NCI-H2227 (cell line): ENCODE results near the gene RPS6KB2.
A peak's percentile ranks its signal among the peaks of the same experiment; 100 is the strongest.
"Not testable (repeated sequence)": the region's sequence is repeated elsewhere in the genome, so short reads cannot be mapped to it uniquely, and the experiment has no call there.

Source experiments
- DNase-seq: peaks from one replicate; lab custom pipeline; 2025; ENCODE audit not compliant: unreplicated experiment; lab: John Stamatoyannopoulos, UW

Gene RPS6KB2

DNA sequence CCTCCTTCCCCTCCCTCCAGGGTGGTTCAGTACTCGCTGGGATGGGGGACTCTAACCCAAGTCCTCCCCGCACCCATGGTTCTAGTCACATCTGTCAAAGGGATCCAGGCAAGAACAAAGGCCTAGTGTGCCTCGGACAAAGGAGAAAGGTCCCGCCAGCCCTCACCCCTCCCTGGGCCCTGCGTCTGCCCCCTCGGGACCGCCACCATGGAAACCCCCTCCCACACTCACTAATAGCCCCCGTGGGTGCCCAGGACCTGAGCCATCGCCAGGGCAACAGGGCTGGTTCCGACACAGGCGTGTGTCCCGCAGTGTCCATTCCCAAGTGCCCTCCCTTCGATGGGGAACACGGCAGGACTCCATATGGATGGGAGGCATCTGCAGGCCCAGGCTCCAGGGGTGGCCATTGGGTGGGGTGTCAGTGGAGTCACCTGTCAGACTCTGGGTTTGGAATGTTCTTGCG, 17.9 kb upstream of the RPS6KB2 start:
- DNase-seq = no peak

DNA sequence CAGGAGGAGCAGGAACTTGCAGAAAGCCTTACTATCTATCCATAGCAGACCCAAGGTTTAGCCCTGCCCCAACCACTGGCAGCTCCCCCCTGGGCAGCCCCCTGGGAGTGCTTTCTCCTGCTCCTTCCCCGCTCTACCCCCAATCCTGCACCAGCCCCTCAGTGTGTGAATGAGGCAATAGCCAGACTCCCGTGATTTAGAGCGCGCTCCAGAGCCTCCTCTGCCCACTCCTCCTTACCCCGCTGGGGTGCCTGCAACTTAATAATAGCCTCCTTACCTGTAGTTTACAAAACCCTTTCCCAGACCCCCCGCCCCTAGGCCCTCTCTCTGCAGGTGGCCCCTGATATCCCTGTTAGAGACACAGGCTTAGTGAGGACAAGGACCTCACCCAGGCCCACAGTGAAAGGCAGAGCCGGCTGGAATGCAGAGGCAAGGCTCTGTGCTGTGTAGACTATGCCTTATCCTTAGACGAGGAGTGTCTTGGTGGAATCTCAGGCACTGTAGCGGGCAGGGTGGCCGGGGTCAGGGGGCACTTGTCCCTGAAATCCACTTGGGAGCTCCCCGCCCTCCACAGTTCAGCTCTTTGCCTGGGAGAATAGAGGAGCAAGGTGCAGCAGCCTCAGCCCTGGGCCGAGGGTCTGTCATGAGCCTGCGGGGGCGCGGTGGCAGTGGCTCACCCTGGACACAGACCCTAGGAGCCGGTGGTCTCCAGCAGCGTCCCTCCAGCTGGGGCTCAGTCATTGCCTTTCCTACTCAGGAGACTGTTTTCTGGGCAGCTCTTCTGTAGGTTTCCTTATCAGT, 17.1 kb upstream of the RPS6KB2 start:
- DNase-seq = no peak

DNA sequence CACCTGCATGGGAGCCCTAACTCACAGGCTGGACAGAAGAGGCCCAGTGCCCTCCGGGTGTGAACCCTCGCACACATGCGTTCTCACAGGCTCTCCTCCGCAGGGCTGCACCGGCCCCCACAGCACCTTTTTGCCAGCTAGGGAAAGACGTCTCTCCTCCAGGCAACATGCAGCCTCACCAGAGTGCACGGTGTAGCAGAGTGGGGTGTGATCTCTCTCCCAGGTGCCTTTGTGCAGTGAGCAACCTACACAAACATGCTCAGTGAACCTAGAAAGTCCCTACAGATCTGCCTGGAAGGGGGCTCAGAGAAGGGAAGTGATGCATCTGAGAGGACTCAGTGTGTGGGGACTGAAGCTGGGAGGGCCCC, 16.5 kb upstream of the RPS6KB2 start:
- DNase-seq = no peak

DNA sequence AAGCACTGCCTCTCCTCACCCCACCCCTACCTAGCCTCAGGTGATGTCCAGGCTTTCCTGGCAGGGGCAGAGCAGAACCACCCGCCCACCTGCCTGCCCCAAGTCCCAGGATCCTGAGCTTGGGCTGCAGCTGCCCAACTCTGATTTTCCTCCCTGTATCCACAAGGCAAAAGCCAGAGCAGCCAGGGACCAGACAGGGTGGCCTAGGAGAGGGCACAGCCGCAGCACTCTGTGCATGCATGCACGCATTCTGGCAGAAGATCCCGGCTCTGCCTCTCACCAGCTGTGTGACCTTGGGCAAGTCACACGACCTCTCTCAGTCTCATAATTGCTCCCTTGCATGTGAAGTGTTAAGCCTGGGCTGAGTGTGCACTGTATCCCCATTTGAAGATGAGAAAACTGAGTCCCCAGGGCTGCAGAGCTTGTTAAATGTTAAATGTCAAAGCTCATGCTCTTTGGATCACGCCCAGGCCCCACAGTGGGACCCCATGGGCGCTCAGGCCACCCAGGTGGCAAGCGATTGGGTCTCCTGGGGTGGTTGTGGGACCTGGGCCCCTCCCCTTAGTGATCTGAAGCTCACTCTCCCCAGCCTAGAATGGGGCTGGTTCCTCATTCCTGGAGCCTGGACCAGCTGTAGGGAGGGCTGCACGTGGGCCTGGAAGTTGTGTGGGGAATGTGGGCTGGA, 15.7 kb upstream of the RPS6KB2 start:
- DNase-seq = no peak

DNA sequence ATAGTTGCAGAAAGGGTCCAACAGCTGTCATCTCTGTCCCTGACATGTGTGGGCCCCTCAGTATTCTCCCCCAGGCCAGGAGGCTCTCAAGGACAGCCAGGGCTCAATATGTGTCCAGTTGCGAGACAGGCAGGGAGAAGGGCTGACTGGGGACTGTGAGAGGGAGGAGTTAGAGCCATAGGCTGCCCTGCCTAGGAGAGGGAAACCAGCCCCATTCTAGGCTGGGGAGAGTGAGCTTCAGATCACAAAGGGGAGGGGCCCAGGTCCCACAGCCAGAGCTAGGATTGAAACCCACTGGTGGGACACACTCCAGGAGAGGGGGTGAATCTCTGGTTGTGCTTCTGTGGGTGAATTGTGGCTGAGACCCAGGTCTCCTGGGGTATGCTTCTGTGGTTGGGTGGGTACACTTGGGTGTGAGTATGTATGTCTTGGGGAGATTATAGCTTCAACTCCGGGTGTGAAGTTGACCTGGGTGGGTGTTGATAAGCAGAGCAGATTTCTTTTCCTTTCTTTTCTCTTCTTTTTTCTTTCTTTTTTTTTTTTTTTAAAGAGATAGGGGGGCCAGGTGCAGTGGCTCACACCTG, 14.9 kb upstream of the RPS6KB2 start:
- no peak for DNase-seq

DNA sequence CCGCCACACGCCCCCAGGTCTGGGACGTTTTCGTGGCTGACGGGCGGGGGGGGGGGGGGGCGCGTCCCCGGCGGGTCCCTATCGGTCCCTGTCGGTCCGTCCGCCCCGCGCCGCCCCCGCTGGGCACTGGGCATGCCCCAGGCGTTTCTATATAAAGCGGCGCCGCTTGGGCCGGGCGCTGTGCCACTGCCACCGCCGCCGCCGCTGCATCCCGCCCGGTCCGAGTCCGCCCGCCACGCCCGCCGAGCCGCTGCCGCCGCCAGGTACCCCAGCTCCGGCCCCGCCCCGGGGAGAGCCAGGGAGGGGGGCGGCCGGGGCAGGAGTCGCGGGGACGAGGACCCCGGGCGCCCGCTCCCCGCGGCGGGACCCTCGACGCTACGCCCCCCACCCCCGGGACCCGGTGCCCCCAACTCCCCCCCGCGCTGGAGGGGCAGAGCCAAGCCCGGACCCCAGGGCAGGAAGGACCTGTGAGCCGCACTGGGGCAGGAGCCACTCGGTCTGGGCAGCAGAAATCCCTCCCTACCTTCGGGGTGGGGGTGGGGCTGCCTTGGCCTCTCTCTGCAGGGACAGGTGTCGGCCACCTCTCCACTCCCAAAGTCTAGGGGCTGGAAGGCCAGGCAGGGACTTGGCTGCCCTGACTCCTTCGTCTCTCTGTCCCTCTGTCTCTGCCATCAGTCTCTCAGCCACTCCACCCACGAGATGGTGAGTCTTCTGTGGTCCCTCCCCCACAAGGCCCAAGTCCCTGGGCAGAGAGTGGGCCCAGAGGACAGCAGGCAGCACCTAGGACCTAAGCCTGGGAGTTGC, 12.6 kb upstream of the RPS6KB2 start, which contains the start of gene CARNS1:
Gene CARNS1, plus strand, starts transcription at position 178 of the 804 bp plus-strand sequence. Its CDS starts 522 bp downstream, at position 700.
- DNase-seq = no peak

DNA sequence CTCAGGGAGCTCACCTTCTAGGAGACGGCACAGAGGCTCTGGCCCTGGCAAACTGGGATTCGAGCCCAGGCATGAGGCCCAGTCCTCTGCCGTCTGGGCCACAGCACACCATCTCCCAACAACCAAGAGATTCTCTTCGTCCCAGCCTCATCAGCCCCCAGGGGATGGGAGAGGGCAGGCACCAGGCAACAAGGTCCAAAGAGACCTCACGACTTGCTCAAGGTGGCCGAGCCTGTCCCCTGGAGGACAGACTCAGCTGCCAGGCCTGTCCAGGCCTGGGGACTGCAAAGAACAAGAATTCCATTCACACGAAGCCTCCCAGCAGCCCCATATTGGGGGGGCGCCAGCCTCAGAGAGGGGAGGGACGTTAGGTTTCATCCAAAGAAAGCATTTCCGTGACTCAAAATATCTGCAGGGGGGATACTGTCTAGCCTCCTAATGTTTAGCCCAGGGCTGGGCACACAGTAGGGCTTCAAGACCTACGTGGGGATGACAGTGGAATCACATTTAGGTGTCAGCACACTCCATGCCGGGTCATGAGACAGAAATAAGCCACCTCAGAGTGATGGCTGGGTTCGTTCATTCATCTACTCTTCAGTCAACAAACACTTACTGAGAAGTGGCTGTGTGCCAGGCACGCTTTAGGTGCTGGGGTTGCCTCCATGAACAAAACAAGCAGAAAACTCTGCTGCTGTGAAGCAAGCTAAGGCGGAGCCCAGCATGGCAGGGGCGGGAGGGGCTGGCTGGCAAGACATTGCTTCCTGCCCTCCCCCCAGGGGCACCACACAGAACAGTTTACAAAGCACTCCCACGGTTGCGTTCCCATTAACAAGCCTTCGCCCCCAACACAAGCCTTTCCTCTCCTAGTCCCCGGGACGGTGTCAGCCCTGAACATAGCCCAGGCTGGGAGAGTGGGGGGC, 11.6 kb upstream of the RPS6KB2 start:
- DNase-seq = no peak

DNA sequence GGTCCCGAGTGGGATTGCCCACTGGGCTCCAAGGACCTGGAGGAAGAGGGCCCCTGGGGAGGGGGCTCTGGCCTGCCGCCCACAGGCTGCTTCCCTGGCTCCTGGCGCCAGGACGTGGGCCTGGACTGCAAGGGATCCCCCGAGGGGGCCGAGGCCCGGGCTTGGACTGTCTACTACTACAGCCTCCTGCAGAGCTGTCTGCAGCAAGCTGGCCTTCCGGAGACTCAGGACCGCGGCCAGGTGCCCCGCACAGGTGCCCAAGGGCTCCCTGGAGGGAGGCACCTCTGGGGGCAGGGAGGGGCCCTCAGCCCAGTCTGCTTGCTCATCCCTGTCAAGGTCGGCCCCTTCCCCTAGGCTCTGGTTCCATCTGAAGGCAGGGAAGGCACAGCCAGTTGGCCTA, 10.9 kb upstream of the RPS6KB2 start:
- DNase-seq = no peak

DNA sequence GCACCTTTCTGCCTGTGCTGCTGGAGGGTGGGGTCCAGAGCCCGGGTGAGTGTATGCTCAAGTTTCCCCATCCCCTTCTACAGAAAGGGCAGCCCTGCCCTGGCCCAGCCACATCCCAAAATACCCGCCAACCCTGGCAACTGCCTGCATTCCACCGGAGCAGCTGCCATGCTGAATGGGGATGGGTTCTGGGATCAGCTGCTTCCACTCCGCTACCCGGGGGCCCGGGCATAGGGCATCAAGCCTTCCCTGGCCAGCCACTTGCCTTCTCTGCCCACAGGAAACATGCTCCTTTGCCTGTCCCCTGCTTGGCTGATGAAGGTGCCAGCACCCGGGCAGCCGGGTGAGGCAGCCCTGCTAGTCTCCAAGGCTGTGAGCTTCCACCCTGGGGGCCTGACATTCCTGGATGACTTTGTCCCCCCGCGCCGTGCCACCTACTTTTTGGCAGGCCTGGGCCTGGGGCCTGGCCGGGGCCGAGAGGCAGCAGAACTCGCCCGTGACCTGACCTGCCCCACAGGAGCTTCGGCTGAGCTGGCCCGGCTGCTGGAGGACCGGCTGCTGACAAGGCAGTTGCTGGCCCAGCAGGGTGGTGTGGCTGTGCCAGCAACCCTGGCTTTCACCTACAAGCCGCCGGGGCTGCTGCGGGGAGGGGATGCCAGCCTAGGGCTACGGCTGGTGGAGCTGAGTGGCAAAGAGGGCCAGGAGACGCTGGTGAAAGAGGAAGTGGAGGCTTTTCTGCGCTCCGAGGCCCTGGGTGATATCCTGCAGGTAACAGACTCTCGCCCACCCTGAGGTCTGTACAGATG, 9.6 kb upstream of the RPS6KB2 start:
- DNase-seq = no peak

DNA sequence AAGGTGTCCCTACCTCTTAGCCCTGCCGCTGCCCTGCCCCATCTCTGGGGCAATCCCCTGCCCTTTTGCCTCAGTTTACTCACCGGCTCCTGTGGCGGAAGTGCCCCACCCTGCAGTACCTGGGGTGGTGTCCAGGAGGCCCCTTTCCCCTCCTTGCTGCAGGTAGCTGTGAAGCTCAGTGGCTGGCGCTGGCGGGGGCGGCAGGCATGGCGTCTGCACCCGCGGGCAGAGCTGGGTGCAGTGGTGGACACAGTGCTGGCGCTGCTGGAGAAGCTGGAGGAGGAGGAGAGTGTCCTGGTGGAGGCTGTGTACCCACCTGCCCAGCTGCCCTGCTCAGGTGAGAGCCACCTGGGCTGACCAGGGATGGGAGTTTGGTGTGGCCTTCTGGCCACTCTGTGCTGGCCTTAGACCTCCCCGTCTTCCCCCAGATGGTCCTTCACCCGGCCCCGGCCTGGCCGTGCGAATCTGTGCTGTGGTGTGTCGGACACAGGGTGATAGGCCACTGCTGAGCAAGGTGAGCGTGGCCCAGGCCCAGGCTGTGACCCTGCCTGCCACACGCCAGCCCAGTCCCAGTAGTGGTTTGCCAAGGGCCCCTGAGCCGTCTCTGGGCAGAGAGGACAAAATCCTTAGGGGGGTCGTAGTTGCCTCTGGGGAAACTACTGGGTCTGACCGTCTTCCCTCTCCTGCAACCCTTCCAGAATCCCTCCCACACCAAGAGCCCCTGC, 8.8 kb upstream of the RPS6KB2 start:
- no peak for DNase-seq

DNA sequence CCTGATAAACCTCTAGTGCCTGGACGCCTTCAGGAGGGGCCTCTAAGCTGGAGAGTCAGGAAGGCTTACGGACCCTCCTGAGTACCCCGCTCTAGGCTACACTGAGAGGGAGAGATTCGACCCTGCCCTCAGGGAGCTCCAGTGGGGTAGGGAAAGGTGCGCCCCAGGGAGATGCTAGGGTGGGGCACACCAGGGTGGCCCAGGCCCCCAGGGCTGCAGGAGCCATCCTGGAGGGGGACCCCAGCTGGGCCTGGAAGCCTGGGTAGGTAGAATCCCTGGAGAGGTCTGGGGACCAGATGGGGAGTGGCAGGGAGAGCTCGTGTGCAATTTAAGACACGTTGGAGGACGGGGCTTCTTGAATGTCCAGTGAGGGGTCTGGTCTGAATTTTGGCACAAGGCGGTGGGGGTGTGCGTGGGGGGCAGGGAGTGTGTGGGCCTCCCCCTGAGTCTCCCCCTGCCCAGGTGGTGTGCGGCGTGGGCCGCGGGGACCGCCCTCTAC, 8.1 kb upstream of the RPS6KB2 start:
- no peak for DNase-seq

DNA sequence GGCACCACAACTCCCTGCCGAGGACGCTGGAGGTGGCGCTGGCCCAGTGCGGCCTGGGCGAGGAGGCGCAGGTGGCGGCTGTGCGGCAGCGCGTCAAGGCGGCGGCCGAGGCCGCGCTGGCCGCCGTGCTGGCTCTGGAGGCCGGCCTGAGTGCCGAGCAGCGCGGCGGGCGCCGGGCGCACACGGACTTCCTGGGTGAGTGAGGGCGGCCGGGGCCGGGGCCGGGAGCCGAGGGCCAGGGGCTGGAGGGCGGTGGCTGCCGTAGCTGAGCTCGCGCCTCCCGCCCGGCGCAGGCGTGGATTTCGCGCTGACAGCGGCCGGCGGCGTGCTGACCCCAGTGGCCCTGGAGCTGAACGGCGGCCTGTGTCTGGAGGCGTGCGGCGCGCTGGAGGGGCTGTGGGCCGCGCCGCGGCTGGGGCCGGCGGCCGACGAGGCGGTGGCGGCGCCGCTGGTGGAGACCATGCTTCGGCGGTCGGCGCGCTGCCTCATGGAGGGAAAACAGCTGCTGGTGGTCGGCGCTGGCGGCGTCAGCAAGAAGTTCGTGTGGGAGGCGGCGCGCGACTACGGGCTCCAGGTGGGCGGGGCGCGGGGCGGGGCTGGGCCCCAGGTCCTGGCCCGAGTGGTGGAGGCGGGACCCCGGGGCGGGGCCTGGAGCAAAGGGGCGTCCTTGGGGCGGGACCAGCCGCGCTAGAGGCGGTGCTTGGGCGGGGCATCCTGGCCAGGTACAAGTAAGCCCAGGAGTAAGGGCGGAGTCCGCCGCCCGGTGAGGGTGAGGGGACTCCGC, 7.5 kb upstream of the RPS6KB2 start:
- DNase-seq = peak; percentile 96

DNA sequence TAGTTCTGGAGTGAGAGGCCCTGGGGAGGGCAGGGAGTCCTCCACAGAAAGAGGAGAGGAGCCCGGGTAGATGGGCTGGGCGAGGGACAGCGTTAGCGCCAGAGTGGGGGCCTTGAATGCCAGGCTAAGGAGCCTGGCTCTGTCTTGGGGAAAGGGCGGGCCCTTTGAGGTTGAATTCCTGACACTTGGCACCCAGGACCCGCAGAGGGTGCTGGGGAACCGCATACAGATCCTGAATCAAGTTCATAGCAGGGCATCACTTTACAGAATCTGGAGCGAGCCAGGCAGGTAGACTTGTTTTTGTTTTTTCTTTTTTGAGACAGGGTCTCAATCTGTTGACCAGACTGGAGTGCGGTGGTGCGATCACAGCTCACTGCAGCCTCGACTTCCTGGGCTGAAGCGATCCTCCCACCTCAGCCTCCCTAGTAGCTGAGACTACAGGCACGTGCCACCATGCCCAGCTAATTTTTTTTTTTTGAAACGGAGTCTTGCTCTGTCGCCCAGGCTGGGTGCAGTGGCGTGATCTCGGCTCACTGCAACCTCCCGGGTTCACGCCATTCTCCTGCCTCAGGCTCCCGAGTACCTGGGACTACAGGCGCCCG, 6.8 kb upstream of the RPS6KB2 start:
- no peak for DNase-seq

DNA sequence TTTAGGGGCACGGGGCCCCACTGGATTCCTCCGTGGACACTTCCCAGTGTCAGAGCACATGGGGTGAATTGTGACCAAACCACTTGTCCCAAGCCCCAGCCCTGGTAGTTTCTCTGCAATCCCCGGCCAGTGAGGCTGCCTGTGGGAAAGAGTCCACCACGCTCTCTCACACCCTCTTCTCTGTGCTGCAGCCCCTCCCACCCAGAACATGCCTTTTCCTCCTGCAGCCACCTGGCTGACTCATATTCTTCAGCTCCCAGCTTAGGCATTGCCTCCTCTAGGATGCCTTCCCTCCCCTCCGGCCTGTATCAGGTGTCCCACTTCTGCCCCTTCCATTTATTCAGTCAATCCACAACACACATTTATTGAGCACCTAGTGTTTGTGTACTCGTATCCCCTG, 5.4 kb upstream of the RPS6KB2 start:
- no peak for DNase-seq

DNA sequence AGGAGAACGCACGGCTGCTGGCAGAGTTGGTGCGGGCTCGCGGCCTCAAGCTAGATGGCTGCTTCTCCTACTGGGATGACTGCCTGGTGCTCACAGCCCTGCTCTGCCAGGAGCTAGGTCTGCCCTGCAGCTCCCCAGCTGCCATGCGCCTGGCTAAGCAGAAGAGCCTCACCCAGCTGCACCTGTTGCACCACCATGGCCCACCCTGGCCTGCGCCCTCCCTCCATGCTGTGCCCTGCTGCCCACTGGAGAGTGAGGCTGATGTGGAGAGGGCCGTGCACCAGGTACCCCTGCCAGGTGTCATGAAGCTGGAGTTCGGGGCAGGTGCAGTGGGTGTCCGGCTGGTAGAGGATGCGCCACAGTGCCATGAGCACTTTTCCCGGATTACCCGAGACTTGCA, 4.8 kb upstream of the RPS6KB2 start:
- no peak for DNase-seq

DNA sequence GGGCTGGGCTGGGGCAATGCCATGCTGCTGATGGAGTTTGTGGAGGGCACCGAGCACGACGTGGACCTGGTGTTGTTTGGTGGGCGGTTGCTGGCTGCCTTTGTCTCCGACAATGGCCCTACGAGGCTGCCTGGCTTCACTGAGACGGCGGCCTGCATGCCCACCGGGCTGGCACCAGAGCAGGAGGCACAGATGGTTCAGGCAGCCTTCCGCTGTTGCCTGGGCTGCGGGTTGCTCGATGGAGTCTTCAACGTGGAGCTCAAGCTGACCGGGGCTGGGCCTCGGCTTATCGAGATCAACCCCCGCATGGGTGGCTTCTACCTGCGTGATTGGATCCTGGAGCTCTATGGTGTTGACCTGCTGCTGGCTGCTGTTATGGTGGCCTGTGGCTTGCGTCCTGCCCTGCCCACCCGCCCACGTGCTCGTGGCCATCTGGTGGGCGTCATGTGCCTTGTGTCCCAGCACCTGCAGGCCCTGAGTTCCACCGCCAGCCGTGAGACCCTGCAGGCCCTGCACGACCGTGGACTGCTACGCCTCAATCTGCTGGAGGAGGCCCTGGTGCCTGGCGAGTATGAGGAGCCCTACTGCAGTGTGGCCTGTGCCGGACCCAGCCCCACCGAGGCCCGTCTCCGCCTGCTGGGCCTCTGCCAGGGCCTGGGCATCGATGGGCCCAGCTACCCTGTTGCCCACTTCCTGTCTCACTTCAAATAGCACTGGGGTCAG, 4.2 kb upstream of the RPS6KB2 start:
- DNase-seq = no peak

DNA sequence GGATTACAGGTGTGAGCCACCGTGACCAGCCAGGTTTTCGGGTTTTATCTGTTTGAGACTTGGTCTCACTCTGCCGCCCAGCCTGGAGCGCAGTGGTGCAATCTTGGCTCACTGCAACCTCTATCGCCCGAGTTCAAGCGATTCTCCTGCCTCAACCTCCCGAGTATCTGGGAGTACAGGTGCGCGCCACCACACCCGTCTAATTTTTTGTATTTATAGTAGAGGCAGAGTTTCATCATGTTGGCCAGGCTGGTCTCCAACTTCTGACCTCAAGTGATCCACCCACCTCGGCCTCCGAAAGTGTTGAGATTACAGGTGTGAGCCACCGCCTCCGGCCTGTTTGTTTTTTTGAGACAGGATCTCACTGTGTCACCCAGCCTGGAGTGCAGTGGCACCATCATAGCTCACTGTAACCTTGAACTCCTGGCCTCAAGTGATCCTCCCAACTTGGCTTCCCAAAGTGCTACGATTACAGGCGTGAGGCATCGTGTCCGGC, 882 bp upstream of the RPS6KB2 start:
- not testable (repeated sequence) for DNase-seq
